Measurements from ENCODE around the gene UQCRQ. TPM values are rescaled to one million over a fixed set of nuclear protein-coding genes. Genes with fewer than 3 reads are reported as not detected.

The UQCRQ gene
- total and polyA plus RNA-seq, 4 donors = 62.5 to 2,326 (median 326) TPM

DNA sequence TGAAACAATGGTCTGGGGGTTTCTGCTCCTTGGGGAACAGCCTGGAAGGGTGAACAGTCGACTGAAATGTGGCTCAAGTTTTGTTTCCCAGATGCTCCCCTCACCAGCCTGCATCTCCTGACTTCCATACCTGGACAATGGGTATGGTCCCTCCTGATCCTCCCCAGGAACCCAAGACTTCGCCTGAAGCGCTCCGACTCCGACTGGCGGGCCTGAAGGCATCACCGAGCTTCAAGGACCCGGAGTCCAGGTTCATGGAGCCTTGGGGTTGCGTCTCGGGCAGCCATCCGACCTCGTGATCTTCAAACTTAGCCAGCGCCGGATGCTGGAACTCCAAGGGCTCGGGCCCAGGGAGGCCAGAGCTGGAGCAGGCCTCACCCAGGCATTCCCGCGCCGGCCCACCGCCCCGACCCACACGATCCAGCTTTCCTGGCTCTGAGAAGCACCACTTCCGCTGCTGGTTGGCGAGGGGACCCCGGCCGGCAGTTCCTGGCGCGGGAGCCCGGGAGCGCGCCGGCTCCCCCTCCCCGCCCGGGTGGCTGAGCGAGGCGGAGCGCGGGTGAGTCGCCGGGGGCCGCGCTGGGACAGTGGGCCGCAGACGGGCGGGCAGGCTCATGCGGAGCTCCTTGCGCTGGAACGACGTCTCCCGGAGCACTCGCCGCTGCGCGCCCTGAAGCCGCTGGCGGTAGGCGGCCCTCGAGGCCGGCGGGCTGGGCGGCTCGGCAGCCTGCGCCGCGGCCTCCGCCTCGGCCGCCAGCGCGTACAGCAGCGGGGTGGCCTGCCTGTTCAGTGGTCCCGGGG, 41.2 kb upstream of the UQCRQ start (continued):
- TF ChIP-seq, protein P1, sequence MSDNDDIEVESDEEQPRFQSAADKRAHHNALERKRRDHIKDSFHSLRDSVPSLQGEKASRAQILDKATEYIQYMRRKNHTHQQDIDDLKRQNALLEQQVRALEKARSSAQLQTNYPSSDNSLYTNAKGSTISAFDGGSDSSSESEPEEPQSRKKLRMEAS (IDR thresholded peaks at IDR 0.05) = no peak
- TF ChIP-seq RAD21 (IDR thresholded peaks at IDR 0.05) = no peak
- TF ChIP-seq NR2F2 (IDR thresholded peaks at IDR 0.05) = no peak
- no peak for TF ChIP-seq FOXA1 (IDR thresholded peaks at IDR 0.05)
- TF ChIP-seq, protein P2, sequence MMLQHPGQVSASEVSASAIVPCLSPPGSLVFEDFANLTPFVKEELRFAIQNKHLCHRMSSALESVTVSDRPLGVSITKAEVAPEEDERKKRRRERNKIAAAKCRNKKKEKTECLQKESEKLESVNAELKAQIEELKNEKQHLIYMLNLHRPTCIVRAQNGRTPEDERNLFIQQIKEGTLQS (IDR thresholded peaks at IDR 0.05) = no peak

DNA sequence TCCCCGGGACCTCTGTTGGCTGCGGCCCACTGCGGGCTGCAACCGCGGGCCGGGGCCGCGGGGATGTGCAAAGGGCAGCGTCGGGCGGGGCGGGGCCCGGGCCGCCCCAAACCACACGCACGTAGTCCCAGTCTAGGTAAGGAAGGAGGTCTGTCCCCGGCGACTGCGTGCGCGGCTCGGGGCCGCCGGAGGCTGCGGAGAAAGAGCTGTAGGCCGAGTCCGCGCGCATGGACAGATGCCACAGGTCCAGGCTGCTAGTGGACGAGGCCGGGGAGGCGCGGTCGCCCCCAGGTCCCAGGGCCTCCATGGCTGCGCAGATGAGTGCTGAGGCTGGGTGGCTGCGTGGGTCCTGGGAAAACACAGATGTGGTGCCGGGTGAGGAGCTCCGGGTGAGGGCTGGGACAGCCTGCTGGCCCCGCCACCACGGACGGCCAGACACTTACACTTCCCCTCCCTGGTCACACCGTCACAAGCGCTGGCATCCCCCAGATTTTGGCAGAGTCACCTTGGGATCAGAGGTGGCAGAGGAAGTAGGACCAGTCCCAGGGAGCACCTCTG, 40.5 kb upstream of the UQCRQ start:
- TF ChIP-seq RXRA (IDR thresholded peaks at IDR 0.05) (no peak), HNF4A (conservative IDR thresholded peaks at IDR 0.05) (no peak), EGR1 (IDR thresholded peaks at IDR 0.05; ENCODE audit: low read depth in 2 of 2) (no peak), JUND (IDR thresholded peaks at IDR 0.05) (no peak), RAD21 (IDR thresholded peaks at IDR 0.05) (no peak), SP1 (IDR thresholded peaks at IDR 0.05) (no peak), YY1 (IDR thresholded peaks at IDR 0.05) (no peak), GABPA (IDR thresholded peaks at IDR 0.05 in 1 of 2, conservative IDR thresholded peaks at IDR 0.05 in 1 of 2) (no peak), NR2F2 (IDR thresholded peaks at IDR 0.05) (no peak), TAF1 (conservative IDR thresholded peaks at IDR 0.05) (no peak), FOXA2 (IDR thresholded peaks at IDR 0.05) (no peak), FOXA1 (IDR thresholded peaks at IDR 0.05) (no peak), HNF4G (IDR thresholded peaks at IDR 0.05) (no peak)
- TF ChIP-seq, protein P3, sequence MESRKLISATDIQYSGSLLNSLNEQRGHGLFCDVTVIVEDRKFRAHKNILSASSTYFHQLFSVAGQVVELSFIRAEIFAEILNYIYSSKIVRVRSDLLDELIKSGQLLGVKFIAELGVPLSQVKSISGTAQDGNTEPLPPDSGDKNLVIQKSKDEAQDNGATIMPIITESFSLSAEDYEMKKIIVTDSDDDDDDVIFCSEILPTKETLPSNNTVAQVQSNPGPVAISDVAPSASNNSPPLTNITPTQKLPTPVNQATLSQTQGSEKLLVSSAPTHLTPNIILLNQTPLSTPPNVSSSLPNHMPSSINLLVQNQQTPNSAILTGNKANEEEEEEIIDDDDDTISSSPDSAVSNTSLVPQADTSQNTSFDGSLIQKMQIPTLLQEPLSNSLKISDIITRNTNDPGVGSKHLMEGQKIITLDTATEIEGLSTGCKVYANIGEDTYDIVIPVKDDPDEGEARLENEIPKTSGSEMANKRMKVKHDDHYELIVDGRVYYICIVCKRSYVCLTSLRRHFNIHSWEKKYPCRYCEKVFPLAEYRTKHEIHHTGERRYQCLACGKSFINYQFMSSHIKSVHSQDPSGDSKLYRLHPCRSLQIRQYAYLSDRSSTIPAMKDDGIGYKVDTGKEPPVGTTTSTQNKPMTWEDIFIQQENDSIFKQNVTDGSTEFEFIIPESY (IDR thresholded peaks at IDR 0.05) = no peak
- TF ChIP-seq, protein P4, sequence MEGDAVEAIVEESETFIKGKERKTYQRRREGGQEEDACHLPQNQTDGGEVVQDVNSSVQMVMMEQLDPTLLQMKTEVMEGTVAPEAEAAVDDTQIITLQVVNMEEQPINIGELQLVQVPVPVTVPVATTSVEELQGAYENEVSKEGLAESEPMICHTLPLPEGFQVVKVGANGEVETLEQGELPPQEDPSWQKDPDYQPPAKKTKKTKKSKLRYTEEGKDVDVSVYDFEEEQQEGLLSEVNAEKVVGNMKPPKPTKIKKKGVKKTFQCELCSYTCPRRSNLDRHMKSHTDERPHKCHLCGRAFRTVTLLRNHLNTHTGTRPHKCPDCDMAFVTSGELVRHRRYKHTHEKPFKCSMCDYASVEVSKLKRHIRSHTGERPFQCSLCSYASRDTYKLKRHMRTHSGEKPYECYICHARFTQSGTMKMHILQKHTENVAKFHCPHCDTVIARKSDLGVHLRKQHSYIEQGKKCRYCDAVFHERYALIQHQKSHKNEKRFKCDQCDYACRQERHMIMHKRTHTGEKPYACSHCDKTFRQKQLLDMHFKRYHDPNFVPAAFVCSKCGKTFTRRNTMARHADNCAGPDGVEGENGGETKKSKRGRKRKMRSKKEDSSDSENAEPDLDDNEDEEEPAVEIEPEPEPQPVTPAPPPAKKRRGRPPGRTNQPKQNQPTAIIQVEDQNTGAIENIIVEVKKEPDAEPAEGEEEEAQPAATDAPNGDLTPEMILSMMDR (IDR thresholded peaks at IDR 0.05; ENCODE audit: low read depth, low read length, missing input control) = no peak
- TF ChIP-seq, protein P2 (IDR thresholded peaks at IDR 0.05) = no peak
- TF ChIP-seq, protein P1 (IDR thresholded peaks at IDR 0.05) = no peak
- TF ChIP-seq, protein P5, sequence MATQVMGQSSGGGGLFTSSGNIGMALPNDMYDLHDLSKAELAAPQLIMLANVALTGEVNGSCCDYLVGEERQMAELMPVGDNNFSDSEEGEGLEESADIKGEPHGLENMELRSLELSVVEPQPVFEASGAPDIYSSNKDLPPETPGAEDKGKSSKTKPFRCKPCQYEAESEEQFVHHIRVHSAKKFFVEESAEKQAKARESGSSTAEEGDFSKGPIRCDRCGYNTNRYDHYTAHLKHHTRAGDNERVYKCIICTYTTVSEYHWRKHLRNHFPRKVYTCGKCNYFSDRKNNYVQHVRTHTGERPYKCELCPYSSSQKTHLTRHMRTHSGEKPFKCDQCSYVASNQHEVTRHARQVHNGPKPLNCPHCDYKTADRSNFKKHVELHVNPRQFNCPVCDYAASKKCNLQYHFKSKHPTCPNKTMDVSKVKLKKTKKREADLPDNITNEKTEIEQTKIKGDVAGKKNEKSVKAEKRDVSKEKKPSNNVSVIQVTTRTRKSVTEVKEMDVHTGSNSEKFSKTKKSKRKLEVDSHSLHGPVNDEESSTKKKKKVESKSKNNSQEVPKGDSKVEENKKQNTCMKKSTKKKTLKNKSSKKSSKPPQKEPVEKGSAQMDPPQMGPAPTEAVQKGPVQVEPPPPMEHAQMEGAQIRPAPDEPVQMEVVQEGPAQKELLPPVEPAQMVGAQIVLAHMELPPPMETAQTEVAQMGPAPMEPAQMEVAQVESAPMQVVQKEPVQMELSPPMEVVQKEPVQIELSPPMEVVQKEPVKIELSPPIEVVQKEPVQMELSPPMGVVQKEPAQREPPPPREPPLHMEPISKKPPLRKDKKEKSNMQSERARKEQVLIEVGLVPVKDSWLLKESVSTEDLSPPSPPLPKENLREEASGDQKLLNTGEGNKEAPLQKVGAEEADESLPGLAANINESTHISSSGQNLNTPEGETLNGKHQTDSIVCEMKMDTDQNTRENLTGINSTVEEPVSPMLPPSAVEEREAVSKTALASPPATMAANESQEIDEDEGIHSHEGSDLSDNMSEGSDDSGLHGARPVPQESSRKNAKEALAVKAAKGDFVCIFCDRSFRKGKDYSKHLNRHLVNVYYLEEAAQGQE (IDR thresholded peaks at IDR 0.05) = no peak
- H3K4me3 ChIP-seq (ENCODE audit: low read depth in 1 of 3, low read length in 3 of 3) = peak overlapping the region in 1 of 3 donors; percentile 12
- H3K9ac ChIP-seq (ENCODE audit: low read depth in 1 of 2, low read length in 2 of 2) = no peak overlapping the region
- WGBS = 70% methylated on average over 43 of the region's 43 CpGs
- no peaks in the 10 kb centered on the region for H3K27me3 ChIP-seq (ENCODE audit: control insufficient read depth in 4 of 4, insufficient read depth in 4 of 4, low read length in 3 of 4)
- peaks cover 2 to 37% (median 26%) of the 10 kb centered on the region in 4 donors for H3K4me1 ChIP-seq (ENCODE audit: control insufficient read depth in 4 of 4, insufficient read depth in 4 of 4, low read length in 3 of 4)
- peak overlapping the region in 1 of 2 donors; percentile 61 for H3K27ac ChIP-seq (ENCODE audit: low read depth in 1 of 2, low read length in 2 of 2)
- no peak for DNase-seq (ENCODE audit: low spot score)
- H3K9me3 ChIP-seq (ENCODE audit: control insufficient read depth in 4 of 4, low read length in 3 of 4) = no peaks in the 10 kb centered on the region
- H3K36me3 ChIP-seq (ENCODE audit: control insufficient read depth in 4 of 4, insufficient read depth in 3 of 4, low read depth in 1 of 4, low read length in 3 of 4) = peaks cover 11 to 22% (median 18%) of the 10 kb centered on the region in 4 donors
